ENCODE measurements around the gene MACROH2A1. TPM values are rescaled to one million over a fixed set of nuclear protein-coding genes. Genes with fewer than 3 reads are reported as not detected.
A peak's percentile ranks its signal among the peaks of the same experiment; 100 is the strongest.

Gene MACROH2A1
- total and polyA plus RNA-seq, 2 donors (not counting 1 experiment from before 2014, with no cell fraction given) = 95.6 to 191 TPM

GRCh38 chr5:135393691-135394090 is 5.3 kb downstream of the MACROH2A1 start:
- Histone ChIP-seq H3K9ac (ENCODE audit: insufficient read depth, low read length) (no peak overlapping the region), H3K9me3 (ENCODE audit: control insufficient read depth, insufficient read depth, low read depth, low read length) (no peaks in the 10 kb centered on the region), H3K27me3 (ENCODE audit: control insufficient read depth, insufficient read depth, low read length) (no peaks in the 10 kb centered on the region), H3K27ac (ENCODE audit: insufficient read depth, low read length) (peak overlapping the region; percentile 31), H3K4me3 (replicated peaks in 1 of 4; ENCODE audit: control extremely low read depth in 1 of 4, insufficient read depth in 1 of 4, low read depth in 3 of 4, low read length in 4 of 4) (no peak overlapping the region), H3K4me1 (ENCODE audit: control insufficient read depth, extremely low read depth, insufficient read depth, low read length) (peaks cover 37% of the 10 kb centered on the region), H3K4me2 (ENCODE audit: extremely low read depth, insufficient read depth, low read length) (peak overlapping the region; percentile 46), H2AFZ (ENCODE audit: low read length) (no peak overlapping the region), H4K20me1 (ENCODE audit: control insufficient read depth, extremely low read depth, insufficient read depth, low read length) (no peaks in the 10 kb centered on the region), H3K79me2 (ENCODE audit: control insufficient read depth, insufficient read depth, low read length) (peaks cover 99% of the 10 kb centered on the region), H3K36me3 (ENCODE audit: control insufficient read depth, insufficient read depth, low read length) (peaks cover 5% of the 10 kb centered on the region)
- DNase-seq (ENCODE audit: low read depth in 2 of 2) = peak; percentile 64 to 72
- TF ChIP-seq EZH2 (IDR thresholded peaks at IDR 0.05; ENCODE audit: low read length, missing control alignments) = no peak
- no peak for TF ChIP-seq CTCF (conservative IDR thresholded peaks at IDR 0.05 in 1 of 2, IDR thresholded peaks at IDR 0.05 in 1 of 2; ENCODE audit: low read depth in 1 of 2, low read length in 2 of 2)

- peaks cover 99% of the 10 kb centered on the region for H3K79me2 ChIP-seq (ENCODE audit: control insufficient read depth, insufficient read depth, low read length)
- peak overlapping the region; percentile 31 for H3K27ac ChIP-seq (ENCODE audit: insufficient read depth, low read length)
- H4K20me1 ChIP-seq (ENCODE audit: control insufficient read depth, extremely low read depth, insufficient read depth, low read length) = no peaks in the 10 kb centered on the region
- TF ChIP-seq EZH2 (IDR thresholded peaks at IDR 0.05; ENCODE audit: low read length, missing control alignments) = no peak
- no peak for TF ChIP-seq CTCF (conservative IDR thresholded peaks at IDR 0.05 in 1 of 2, IDR thresholded peaks at IDR 0.05 in 1 of 2; ENCODE audit: low read depth in 1 of 2, low read length in 2 of 2)
- H3K4me2 ChIP-seq (ENCODE audit: extremely low read depth, insufficient read depth, low read length) = peak overlapping the region; percentile 46
- no peak overlapping the region for H2AFZ ChIP-seq (ENCODE audit: low read length)
- H3K4me1 ChIP-seq (ENCODE audit: control insufficient read depth, extremely low read depth, insufficient read depth, low read length) = peaks cover 37% of the 10 kb centered on the region
- DNase-seq (ENCODE audit: low read depth in 2 of 2) = peak in 1 of 2 donors; percentile 41
- H3K36me3 ChIP-seq (ENCODE audit: control insufficient read depth, insufficient read depth, low read length) = peaks cover 5% of the 10 kb centered on the region
- H3K9me3 ChIP-seq (ENCODE audit: control insufficient read depth, insufficient read depth, low read depth, low read length) = no peaks in the 10 kb centered on the region
- H3K9ac ChIP-seq (ENCODE audit: insufficient read depth, low read length) = no peak overlapping the region
- no peaks in the 10 kb centered on the region for H3K27me3 ChIP-seq (ENCODE audit: control insufficient read depth, insufficient read depth, low read length)
- no peak overlapping the region for H3K4me3 ChIP-seq (replicated peaks in 1 of 4; ENCODE audit: control extremely low read depth in 1 of 4, insufficient read depth in 1 of 4, low read depth in 3 of 4, low read length in 4 of 4)
Measured at GRCh38 chr5:135393229-135393628, 5.8 kb downstream of the MACROH2A1 start.

- no peaks in the 10 kb centered on the region for H4K20me1 ChIP-seq (ENCODE audit: control insufficient read depth, extremely low read depth, insufficient read depth, low read length)
Measured at GRCh38 chr5:135392256-135392655, 6.8 kb downstream of the MACROH2A1 start.

More at GRCh38 chr5:135392256-135392655, 6.8 kb downstream of the MACROH2A1 start:
- Histone ChIP-seq H3K27me3 (ENCODE audit: control insufficient read depth, insufficient read depth, low read length) (no peaks in the 10 kb centered on the region), H3K27ac (ENCODE audit: insufficient read depth, low read length) (peak overlapping the region; percentile 52), H3K36me3 (ENCODE audit: control insufficient read depth, insufficient read depth, low read length) (peaks cover 5% of the 10 kb centered on the region), H3K4me1 (ENCODE audit: control insufficient read depth, extremely low read depth, insufficient read depth, low read length) (peaks cover 42% of the 10 kb centered on the region), H2AFZ (ENCODE audit: low read length) (no peak overlapping the region), H3K4me3 (replicated peaks in 1 of 4; ENCODE audit: control extremely low read depth in 1 of 4, insufficient read depth in 1 of 4, low read depth in 3 of 4, low read length in 4 of 4) (no peak overlapping the region), H3K9me3 (ENCODE audit: control insufficient read depth, insufficient read depth, low read depth, low read length) (no peaks in the 10 kb centered on the region), H3K4me2 (ENCODE audit: extremely low read depth, insufficient read depth, low read length) (peak overlapping the region; percentile 68), H3K9ac (ENCODE audit: insufficient read depth, low read length) (no peak overlapping the region), H3K79me2 (ENCODE audit: control insufficient read depth, insufficient read depth, low read length) (peaks cover 96% of the 10 kb centered on the region)
- TF ChIP-seq CTCF (conservative IDR thresholded peaks at IDR 0.05 in 1 of 2, IDR thresholded peaks at IDR 0.05 in 1 of 2; ENCODE audit: low read depth in 1 of 2, low read length in 2 of 2) = no peak
- TF ChIP-seq EZH2 (IDR thresholded peaks at IDR 0.05; ENCODE audit: low read length, missing control alignments) = no peak
- peak; percentile 46 to 94 for DNase-seq (ENCODE audit: low read depth in 2 of 2)
